Vagina (tissue), 2 donors: ENCODE data around the gene RHOT2.

Source experiments
- POLR2A ChIP-seq, 2 donors: fragments of 450-650 bp; IDR thresholded peaks; one replicate each; pipeline ENCODE4 v1.6.1; 2017; ENCODE audit warnings: antibody characterized with exemption in 2 of 2, mild to moderate bottlenecking in 2 of 2, moderate library complexity in 2 of 2
- POLR2AphosphoS5 ChIP-seq, 2 donors: sonication (generic); formaldehyde crosslinking; IDR thresholded peaks; one replicate each; pipeline ENCODE4 v1.9.0; 2017; ENCODE audit warnings: antibody characterized with exemption in 2 of 2, mild to moderate bottlenecking in 2 of 2, low read depth in 1 of 2; ENCODE audit not compliant: insufficient read depth in 1 of 2

GRCh38 chr16:700684-701584 is 33.0 kb downstream of the RHOT2 start:
- no peak for TF ChIP-seq POLR2A (IDR thresholded peaks at IDR 0.05)
- TF ChIP-seq POLR2AphosphoS5 (IDR thresholded peaks at IDR 0.05; ENCODE audit: insufficient read depth in 1 of 2, low read depth in 1 of 2): no peak
